WTC11 (cell line): ENCODE measurements around the gene COL20A1. TPM values are rescaled to one million over a fixed set of nuclear protein-coding genes. Genes with fewer than 3 reads are reported as not detected.

Experiments used
- ATAC-seq: fragments of 200-7000 bp; cut with Tn5 transposase; 2 replicates; pipeline ENCODE4 v1.10.0; 2021; ENCODE audit warnings: mild to moderate bottlenecking, moderate library complexity
- CTCF ChIA-PET: fragments of 300-600 bp; sonication (Branson Sonifier 250); formaldehyde crosslinking; loops from one replicate; lab custom pipeline; 2021; ENCODE audit warnings: antibody characterized with exemption; lab: Charles Lee
- POLR2A ChIA-PET: fragments of 350-600 bp; sonication (Branson Sonifier 250); formaldehyde crosslinking; loops from one replicate; lab custom pipeline; 2021; ENCODE audit warnings: antibody characterized with exemption; lab: Charles Lee
- DNase-seq: peaks from one replicate; pipeline ENCODE4 v3.0.0; 2021; ENCODE audit warnings: low spot score
- H3K27ac Mint-ChIP-seq: 2 replicates; pipeline ENCODE4 v1.8.0; 2021; ENCODE audit warnings: mixed read lengths
- H3K27me3 Mint-ChIP-seq: 2 replicates; pipeline ENCODE4 v1.8.0; 2021; ENCODE audit warnings: low read depth, mild to moderate bottlenecking, moderate library complexity, mixed read lengths
- H3K36me3 Mint-ChIP-seq: 2 replicates; pipeline ENCODE4 v1.8.0; 2021; ENCODE audit warnings: mixed read lengths
- H3K4me1 Mint-ChIP-seq: 2 replicates; pipeline ENCODE4 v1.8.0; 2022; ENCODE audit warnings: mixed read lengths
- H3K4me3 Mint-ChIP-seq: 2 replicates; pipeline ENCODE4 v1.8.0; 2021; ENCODE audit warnings: mild to moderate bottlenecking, moderate library complexity, mixed read lengths
- H3K9me3 Mint-ChIP-seq: 2 replicates; pipeline ENCODE4 v1.8.0; 2021; ENCODE audit warnings: mixed read lengths
- AR ChIP-seq: fragments of 250-450 bp; sonication (Bioruptor Pico); IDR thresholded peaks from 2 replicates; pipeline ENCODE4 v1.9.0; 2021; ENCODE audit warnings: mild to moderate bottlenecking
- ATF1 ChIP-seq: sonication (generic); formaldehyde crosslinking; IDR thresholded peaks from 2 replicates; pipeline ENCODE4 v1.8.1; 2023; ENCODE audit warnings: mild to moderate bottlenecking, moderate library complexity, missing genetic modification reagents
- ATF6 ChIP-seq: sonication (generic); formaldehyde crosslinking; IDR thresholded peaks from 2 replicates; pipeline ENCODE4 v1.8.1; 2023; ENCODE audit warnings: mild to moderate bottlenecking, missing genetic modification reagents
- E2F5 ChIP-seq: sonication (generic); formaldehyde crosslinking; IDR thresholded peaks from 2 replicates; pipeline ENCODE4 v1.8.1; 2022; ENCODE audit warnings: mild to moderate bottlenecking, moderate library complexity, missing genetic modification reagents
- ERG ChIP-seq: fragments of 250-450 bp; sonication (Bioruptor Pico); IDR thresholded peaks from 2 replicates; pipeline ENCODE4 v1.8.0; 2021; ENCODE audit warnings: mild to moderate bottlenecking
- GABPB1 ChIP-seq: sonication (generic); formaldehyde crosslinking; IDR thresholded peaks from 2 replicates; pipeline ENCODE4 v1.8.1; 2023; ENCODE audit warnings: mild to moderate bottlenecking, missing genetic modification reagents
- GTF2I ChIP-seq: fragments of 250-450 bp; sonication (Bioruptor Pico); conservative IDR thresholded peaks from 2 replicates; pipeline ENCODE4 v1.4.0; 2021; ENCODE audit warnings: mild to moderate bottlenecking
- JAZF1 ChIP-seq: fragments of 250-450 bp; sonication (Bioruptor Pico); IDR thresholded peaks from 2 replicates; pipeline ENCODE4 v1.9.0; 2021; ENCODE audit warnings: moderate library complexity, mild to moderate bottlenecking, inconsistent platforms
- RELA ChIP-seq: sonication (generic); formaldehyde crosslinking; IDR thresholded peaks from 2 replicates; pipeline ENCODE4 v1.8.1; 2022; ENCODE audit warnings: missing genetic modification reagents, mild to moderate bottlenecking, borderline replicate concordance
- SOX15 ChIP-seq: fragments of 250-450 bp; sonication (Bioruptor Pico); IDR thresholded peaks from 2 replicates; pipeline ENCODE4 v1.9.0; 2021; ENCODE audit warnings: mild to moderate bottlenecking
- TCF7 ChIP-seq: sonication (generic); formaldehyde crosslinking; IDR thresholded peaks from 2 replicates; pipeline ENCODE4 v1.8.0; 2022; ENCODE audit warnings: mild to moderate bottlenecking, low read depth, missing genetic modification reagents, moderate library complexity
- USF2 ChIP-seq: sonication (generic); formaldehyde crosslinking; IDR thresholded peaks from 2 replicates; pipeline ENCODE4 v1.8.1; 2023; ENCODE audit warnings: mild to moderate bottlenecking, missing genetic modification reagents, moderate library complexity
- ZNF512 ChIP-seq: sonication (generic); formaldehyde crosslinking; IDR thresholded peaks from 2 replicates; pipeline ENCODE4 v1.8.1; 2022; ENCODE audit warnings: missing genetic modification reagents, borderline replicate concordance
- ZSCAN18 ChIP-seq: fragments of 250-450 bp; sonication (Bioruptor Pico); IDR thresholded peaks from 2 replicates; pipeline ENCODE4 v2.1.2; 2022; ENCODE audit warnings: mild to moderate bottlenecking, moderate library complexity
- total RNA-seq: library from RNA; stranded (reverse); gene quantifications from 3 replicates; pipeline ENCODE4 v1.2.3, GENCODE V29; 2021
- TF ChIP-seq, protein P1 (sequence below): sonication (generic); formaldehyde crosslinking; IDR thresholded peaks from 2 replicates; pipeline ENCODE4 v1.8.0; 2023; ENCODE audit warnings: missing genetic modification reagents
- TF ChIP-seq, protein P2 (sequence below): sonication (generic); formaldehyde crosslinking; IDR thresholded peaks from 2 replicates; pipeline ENCODE4 v1.8.1; 2022; ENCODE audit warnings: low read depth, missing genetic modification reagents, borderline replicate concordance
- TF ChIP-seq, protein P3 (sequence below): fragments of 250-450 bp; sonication (Bioruptor Pico); IDR thresholded peaks from 2 replicates; pipeline ENCODE4 v1.9.0; 2021; ENCODE audit warnings: moderate library complexity, mild to moderate bottlenecking, inconsistent platforms, borderline replicate concordance

Gene COL20A1
- total RNA-seq, 1 experiment from 2014 or later, result 1.3 TPM

GRCh38 chr20:63372971-63373885 lies 80.2 kb downstream of the COL20A1 start (continued):
- TF ChIP-seq ERG (CRISPR knock-in tag) (no peak), ZSCAN18 (CRISPR knock-in tag) (no peak)
- TF ChIP-seq, protein P1, sequence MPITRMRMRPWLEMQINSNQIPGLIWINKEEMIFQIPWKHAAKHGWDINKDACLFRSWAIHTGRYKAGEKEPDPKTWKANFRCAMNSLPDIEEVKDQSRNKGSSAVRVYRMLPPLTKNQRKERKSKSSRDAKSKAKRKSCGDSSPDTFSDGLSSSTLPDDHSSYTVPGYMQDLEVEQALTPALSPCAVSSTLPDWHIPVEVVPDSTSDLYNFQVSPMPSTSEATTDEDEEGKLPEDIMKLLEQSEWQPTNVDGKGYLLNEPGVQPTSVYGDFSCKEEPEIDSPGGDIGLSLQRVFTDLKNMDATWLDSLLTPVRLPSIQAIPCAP, result no peak

DNA sequence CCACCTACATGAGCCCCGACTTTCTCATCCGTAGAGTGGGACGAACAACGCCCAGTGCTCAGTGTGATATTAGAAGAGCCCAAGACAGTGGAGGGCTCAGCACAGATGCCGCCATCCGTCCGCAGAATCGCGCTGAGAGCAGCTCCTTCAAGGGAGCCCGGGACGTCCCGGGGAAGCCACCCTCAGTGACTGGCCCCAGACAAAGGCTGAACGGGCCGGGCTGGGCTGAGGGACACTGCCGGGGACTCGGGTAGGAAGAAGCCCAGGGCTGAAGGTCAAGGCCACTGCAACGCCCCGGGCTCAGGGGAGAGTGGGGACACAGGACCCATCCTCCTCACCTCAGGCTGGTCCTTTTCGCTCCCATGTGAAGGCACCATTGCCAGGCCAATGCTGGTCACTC lies 81.0 kb downstream of the COL20A1 start:
- H3K9me3 Mint-ChIP-seq, result no peaks in the 10 kb centered on the region
- peaks cover 19% of the 10 kb centered on the region for H3K4me1 Mint-ChIP-seq
- CTCF ChIA-PET, result interaction anchor here (0.9 to 2.2 kb wide), 4 partner anchors 8 to 66 kb away, joined by 3 to 10 read pairs (median 3); no protein-coding TSS in a partner anchor
- no peak for ATAC-seq
- H3K27ac Mint-ChIP-seq, result no peak overlapping the region
- TF ChIP-seq ATF1 (CRISPR knock-in tag) (no peak), JAZF1 (CRISPR knock-in tag) (no peak), GABPB1 (CRISPR knock-in tag) (no peak), AR (CRISPR knock-in tag) (no peak), ZNF512 (CRISPR knock-in tag) (no peak), E2F5 (no peak), ATF6 (no peak), USF2 (CRISPR knock-in tag) (no peak), ZSCAN18 (CRISPR knock-in tag) (no peak), SOX15 (no peak), RELA (CRISPR knock-in tag) (no peak), TCF7 (CRISPR knock-in tag) (no peak), GTF2I (CRISPR knock-in tag) (no peak)
- TF ChIP-seq, protein P2, sequence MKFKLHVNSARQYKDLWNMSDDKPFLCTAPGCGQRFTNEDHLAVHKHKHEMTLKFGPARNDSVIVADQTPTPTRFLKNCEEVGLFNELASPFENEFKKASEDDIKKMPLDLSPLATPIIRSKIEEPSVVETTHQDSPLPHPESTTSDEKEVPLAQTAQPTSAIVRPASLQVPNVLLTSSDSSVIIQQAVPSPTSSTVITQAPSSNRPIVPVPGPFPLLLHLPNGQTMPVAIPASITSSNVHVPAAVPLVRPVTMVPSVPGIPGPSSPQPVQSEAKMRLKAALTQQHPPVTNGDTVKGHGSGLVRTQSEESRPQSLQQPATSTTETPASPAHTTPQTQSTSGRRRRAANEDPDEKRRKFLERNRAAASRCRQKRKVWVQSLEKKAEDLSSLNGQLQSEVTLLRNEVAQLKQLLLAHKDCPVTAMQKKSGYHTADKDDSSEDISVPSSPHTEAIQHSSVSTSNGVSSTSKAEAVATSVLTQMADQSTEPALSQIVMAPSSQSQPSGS (CRISPR knock-in tag), result no peak
- TF ChIP-seq, protein P3, sequence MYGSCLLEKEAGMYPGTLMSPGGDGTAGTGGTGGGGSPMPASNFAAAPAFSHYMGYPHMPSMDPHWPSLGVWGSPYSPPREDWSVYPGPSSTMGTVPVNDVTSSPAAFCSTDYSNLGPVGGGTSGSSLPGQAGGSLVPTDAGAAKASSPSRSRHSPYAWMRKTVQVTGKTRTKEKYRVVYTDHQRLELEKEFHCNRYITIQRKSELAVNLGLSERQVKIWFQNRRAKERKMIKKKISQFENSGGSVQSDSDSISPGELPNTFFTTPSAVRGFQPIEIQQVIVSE (CRISPR knock-in tag), result no peak
- TF ChIP-seq, all 79 proteins: peak for 0
- Mint-ChIP-seq H3K36me3 (no peaks in the 10 kb centered on the region), H3K27me3 (no peaks in the 10 kb centered on the region; the same call in 1 of the 2 replicates), H3K4me3 (no peak overlapping the region)
- no peak for DNase-seq
- POLR2A ChIA-PET, result no interaction called here
